ENCODE results near the gene PPM1D.
A peak's percentile ranks its signal among the peaks of the same experiment; 100 is the strongest.
"Not testable (repeated sequence)": the region's sequence is repeated elsewhere in the genome, so short reads cannot be mapped to it uniquely, and the experiment has no call there.

The PPM1D gene

GRCh38 chr17:60599620-60600489 is at the start of gene PPM1D:
Gene PPM1D (plus strand): TSS chr17:60600193. CDS start chr17:60600415, 222 bp downstream.
- Histone ChIP-seq H3K27me3 (ENCODE audit: control insufficient read depth, insufficient read depth, low read length) (no peaks in the 10 kb centered on the region), H3K4me3 (ENCODE audit: low read length) (peak within 1 kb of the TSS; percentile 81), H3K4me1 (ENCODE audit: control insufficient read depth, insufficient read depth, low read length) (no peaks in the 10 kb centered on the region), H3K9me3 (ENCODE audit: control insufficient read depth, low read length) (no peaks in the 10 kb centered on the region), H3K9ac (ENCODE audit: low read length) (peak within 1 kb of the TSS; percentile 96), H3K36me3 (ENCODE audit: control insufficient read depth, insufficient read depth, low read length) (no peaks in the 10 kb centered on the region)

GRCh38 chr17:60552255-60552654 is 47.7 kb upstream of the PPM1D start:
- H3K4me1 ChIP-seq (ENCODE audit: control insufficient read depth, insufficient read depth, low read length); H3K27me3 ChIP-seq (ENCODE audit: control insufficient read depth, insufficient read depth, low read length); H3K36me3 ChIP-seq (ENCODE audit: control insufficient read depth, insufficient read depth, low read length); H3K9me3 ChIP-seq (ENCODE audit: control insufficient read depth, low read length); H3K4me3 ChIP-seq (ENCODE audit: low read length); H3K9ac ChIP-seq (ENCODE audit: low read length): not testable (repeated sequence)

GRCh38 chr17:60554377-60554788 is 45.6 kb upstream of the PPM1D start:
- Histone ChIP-seq H3K27me3 (ENCODE audit: control insufficient read depth, insufficient read depth, low read length) (no peaks in the 10 kb centered on the region), H3K9me3 (ENCODE audit: control insufficient read depth, low read length) (no peaks in the 10 kb centered on the region), H3K4me3 (ENCODE audit: low read length) (no peak overlapping the region), H3K9ac (ENCODE audit: low read length) (no peak overlapping the region), H3K36me3 (ENCODE audit: control insufficient read depth, insufficient read depth, low read length) (no peaks in the 10 kb centered on the region), H3K4me1 (ENCODE audit: control insufficient read depth, insufficient read depth, low read length) (peaks cover 15% of the 10 kb centered on the region)

GRCh38 chr17:60555786-60556185 is 44.2 kb upstream of the PPM1D start:
- Histone ChIP-seq H3K9me3 (ENCODE audit: control insufficient read depth, low read length) (no peaks in the 10 kb centered on the region), H3K4me3 (ENCODE audit: low read length) (no peak overlapping the region), H3K27me3 (ENCODE audit: control insufficient read depth, insufficient read depth, low read length) (no peaks in the 10 kb centered on the region), H3K4me1 (ENCODE audit: control insufficient read depth, insufficient read depth, low read length) (peaks cover 24% of the 10 kb centered on the region), H3K9ac (ENCODE audit: low read length) (no peak overlapping the region), H3K36me3 (ENCODE audit: control insufficient read depth, insufficient read depth, low read length) (no peaks in the 10 kb centered on the region)

GRCh38 chr17:60557805-60558204 is 42.2 kb upstream of the PPM1D start:
- Histone ChIP-seq H3K27me3 (ENCODE audit: control insufficient read depth, insufficient read depth, low read length) (no peaks in the 10 kb centered on the region), H3K36me3 (ENCODE audit: control insufficient read depth, insufficient read depth, low read length) (no peaks in the 10 kb centered on the region), H3K9ac (ENCODE audit: low read length) (no peak overlapping the region), H3K9me3 (ENCODE audit: control insufficient read depth, low read length) (no peaks in the 10 kb centered on the region), H3K4me3 (ENCODE audit: low read length) (no peak overlapping the region), H3K4me1 (ENCODE audit: control insufficient read depth, insufficient read depth, low read length) (peaks cover 32% of the 10 kb centered on the region)

- H3K9ac ChIP-seq (ENCODE audit: low read length): peak overlapping the region; percentile 3
- H3K36me3 ChIP-seq (ENCODE audit: control insufficient read depth, insufficient read depth, low read length): no peaks in the 10 kb centered on the region
- H3K4me1 ChIP-seq (ENCODE audit: control insufficient read depth, insufficient read depth, low read length): peaks cover 30% of the 10 kb centered on the region
- no peaks in the 10 kb centered on the region for H3K9me3 ChIP-seq (ENCODE audit: control insufficient read depth, low read length)
- no peak overlapping the region for H3K4me3 ChIP-seq (ENCODE audit: low read length)
- no peaks in the 10 kb centered on the region for H3K27me3 ChIP-seq (ENCODE audit: control insufficient read depth, insufficient read depth, low read length)
These were observed 40.4 kb upstream of the PPM1D start for GRCh38 chr17:60559659-60559994.

- no peaks in the 10 kb centered on the region for H3K36me3 ChIP-seq (ENCODE audit: control insufficient read depth, insufficient read depth, low read length)
- H3K9ac ChIP-seq (ENCODE audit: low read length): peak overlapping the region; percentile 3
- no peak overlapping the region for H3K4me3 ChIP-seq (ENCODE audit: low read length)
- no peaks in the 10 kb centered on the region for H3K27me3 ChIP-seq (ENCODE audit: control insufficient read depth, insufficient read depth, low read length)
- H3K9me3 ChIP-seq (ENCODE audit: control insufficient read depth, low read length): no peaks in the 10 kb centered on the region
- peaks cover 24% of the 10 kb centered on the region for H3K4me1 ChIP-seq (ENCODE audit: control insufficient read depth, insufficient read depth, low read length)
These were observed 39.8 kb upstream of the PPM1D start for GRCh38 chr17:60559995-60560859.

GRCh38 chr17:60560860-60561257 is 39.1 kb upstream of the PPM1D start:
- Histone ChIP-seq H3K4me1 (ENCODE audit: control insufficient read depth, insufficient read depth, low read length) (peaks cover 24% of the 10 kb centered on the region), H3K36me3 (ENCODE audit: control insufficient read depth, insufficient read depth, low read length) (no peaks in the 10 kb centered on the region), H3K9me3 (ENCODE audit: control insufficient read depth, low read length) (no peaks in the 10 kb centered on the region), H3K27me3 (ENCODE audit: control insufficient read depth, insufficient read depth, low read length) (no peaks in the 10 kb centered on the region), H3K4me3 (ENCODE audit: low read length) (no peak overlapping the region), H3K9ac (ENCODE audit: low read length) (no peak overlapping the region)

- Histone ChIP-seq H3K9me3 (ENCODE audit: control insufficient read depth, low read length) (no peaks in the 10 kb centered on the region), H3K36me3 (ENCODE audit: control insufficient read depth, insufficient read depth, low read length) (no peaks in the 10 kb centered on the region), H3K9ac (ENCODE audit: low read length) (no peak overlapping the region), H3K4me1 (ENCODE audit: control insufficient read depth, insufficient read depth, low read length) (peaks cover 24% of the 10 kb centered on the region), H3K27me3 (ENCODE audit: control insufficient read depth, insufficient read depth, low read length) (no peaks in the 10 kb centered on the region), H3K4me3 (ENCODE audit: low read length) (no peak overlapping the region)
These were observed 37.6 kb upstream of the PPM1D start for GRCh38 chr17:60562421-60562820.

GRCh38 chr17:60563743-60564142 is 36.2 kb upstream of the PPM1D start:
- Histone ChIP-seq H3K4me1 (ENCODE audit: control insufficient read depth, insufficient read depth, low read length) (peaks cover 23% of the 10 kb centered on the region), H3K9ac (ENCODE audit: low read length) (no peak overlapping the region), H3K4me3 (ENCODE audit: low read length) (no peak overlapping the region), H3K27me3 (ENCODE audit: control insufficient read depth, insufficient read depth, low read length) (no peaks in the 10 kb centered on the region), H3K9me3 (ENCODE audit: control insufficient read depth, low read length) (no peaks in the 10 kb centered on the region), H3K36me3 (ENCODE audit: control insufficient read depth, insufficient read depth, low read length) (no peaks in the 10 kb centered on the region)

GRCh38 chr17:60565233-60565632 is 34.8 kb upstream of the PPM1D start:
- no peaks in the 10 kb centered on the region for H3K27me3 ChIP-seq (ENCODE audit: control insufficient read depth, insufficient read depth, low read length)

More at GRCh38 chr17:60565233-60565632, 34.8 kb upstream of the PPM1D start:
- Histone ChIP-seq H3K9ac (ENCODE audit: low read length) (no peak overlapping the region), H3K4me1 (ENCODE audit: control insufficient read depth, insufficient read depth, low read length) (peaks cover 14% of the 10 kb centered on the region), H3K4me3 (ENCODE audit: low read length) (no peak overlapping the region), H3K9me3 (ENCODE audit: control insufficient read depth, low read length) (no peaks in the 10 kb centered on the region), H3K36me3 (ENCODE audit: control insufficient read depth, insufficient read depth, low read length) (no peaks in the 10 kb centered on the region)
